ENCODE measurements around the gene PARP2.

The PARP2 gene

GRCh38 chr14:20400965-20401593 is 57.6 kb downstream of the PARP2 start:
- no peak overlapping the region for H3K27ac ChIP-seq
- no peaks in the 10 kb centered on the region for H3K4me1 ChIP-seq (ENCODE audit: control insufficient read depth in 1 of 2, insufficient read depth in 1 of 2, low read depth in 1 of 2, low read length in 1 of 2)
- no peaks in the 10 kb centered on the region for H3K9me3 ChIP-seq
- H3K4me3 ChIP-seq (ENCODE audit: low read depth in 1 of 2, low read length in 1 of 2), result no peak overlapping the region
- no peaks in the 10 kb centered on the region for H3K27me3 ChIP-seq
- no peak for TF ChIP-seq CTCF (IDR thresholded peaks at IDR 0.05)
- peaks cover 95% of the 10 kb centered on the region for H3K36me3 ChIP-seq

- no peak overlapping the region for H3K27ac ChIP-seq
- H3K4me1 ChIP-seq (ENCODE audit: control insufficient read depth in 1 of 2, insufficient read depth in 1 of 2, low read depth in 1 of 2, low read length in 1 of 2), result no peaks in the 10 kb centered on the region
- no peak overlapping the region for H3K4me3 ChIP-seq (ENCODE audit: low read depth in 1 of 2, low read length in 1 of 2)
- no peaks in the 10 kb centered on the region for H3K9me3 ChIP-seq
- TF ChIP-seq CTCF (IDR thresholded peaks at IDR 0.05), result no peak
- no peaks in the 10 kb centered on the region for H3K27me3 ChIP-seq
- H3K36me3 ChIP-seq, result peaks cover 96% of the 10 kb centered on the region
These were observed 60.1 kb downstream of the PARP2 start for GRCh38 chr14:20403521-20403920.

All from neutrophil (primary cell).